ENCODE data around the gene MND1.
"Not testable (repeated sequence)": the region's sequence is repeated elsewhere in the genome, so short reads cannot be mapped to it uniquely, and the experiment has no call there.

Gene MND1

DNA sequence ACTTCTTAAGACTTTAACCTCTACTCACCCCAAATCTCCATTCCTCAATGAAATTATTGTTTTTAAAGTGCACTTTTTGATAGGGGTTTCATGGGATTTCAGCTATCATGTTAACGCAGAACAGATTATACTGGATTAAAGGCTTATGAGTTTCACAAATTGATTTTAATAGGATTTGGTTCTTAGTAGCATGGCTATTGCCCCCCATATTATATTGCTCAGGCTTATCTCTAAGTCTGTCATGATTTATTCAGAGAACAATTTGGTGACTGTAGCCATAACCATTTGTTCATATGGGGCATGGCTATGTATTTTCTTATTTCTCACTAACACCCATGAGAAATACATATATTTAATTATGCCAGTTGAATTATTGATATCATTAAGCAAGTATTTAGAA lies 57.0 kb downstream of the MND1 start:
- no peak for DNase-seq (ENCODE audit: low read depth in 4 of 4, low spot score in 1 of 4)

- no peak for DNase-seq (ENCODE audit: low read depth in 4 of 4, low spot score in 1 of 4)
Observed at GRCh38 chr4:153402366-153402765, 57.9 kb downstream of the MND1 start.

- no peak for DNase-seq (ENCODE audit: low read depth in 4 of 4, low spot score in 1 of 4)
Observed at GRCh38 chr4:153403726-153404125, 59.2 kb downstream of the MND1 start.

DNA sequence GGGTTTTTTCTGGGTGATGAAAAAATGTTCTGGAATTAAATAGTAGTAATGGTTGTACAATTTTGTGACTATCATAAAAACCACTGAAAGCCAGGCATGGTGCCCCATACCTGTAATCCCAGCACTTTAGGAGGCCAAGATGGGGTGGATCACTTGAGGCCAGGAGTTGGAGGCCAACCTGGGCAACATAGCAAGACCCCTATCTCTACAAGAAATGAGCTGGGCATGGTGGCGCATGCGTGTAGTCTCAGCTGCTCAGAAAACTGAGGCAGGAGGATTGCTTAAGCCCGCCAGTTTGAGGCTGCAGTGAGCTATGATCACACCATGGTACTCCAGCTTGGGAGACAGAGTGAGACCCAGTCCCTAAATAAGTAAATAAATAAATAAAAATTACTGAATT lies 63.4 kb downstream of the MND1 start:
- no peak for DNase-seq (ENCODE audit: low read depth in 4 of 4, low spot score in 1 of 4)

DNA sequence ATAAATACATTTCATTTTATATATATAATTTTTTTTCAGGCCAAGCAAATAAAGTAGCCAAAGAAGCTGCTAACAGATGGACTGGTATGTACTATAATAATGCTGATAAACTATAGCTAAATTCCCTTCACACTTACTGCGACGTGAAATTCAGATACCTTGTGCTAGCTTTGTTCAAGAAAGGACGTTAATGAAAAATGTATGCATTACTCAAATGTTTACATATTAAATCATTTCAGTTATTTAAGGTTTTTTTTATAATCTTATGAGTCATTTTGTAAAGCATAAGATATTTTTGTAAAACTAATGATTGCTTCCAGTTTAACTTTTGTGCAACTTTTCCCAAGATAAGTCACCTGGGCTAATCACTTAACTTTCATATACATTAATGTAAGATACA lies 64.4 kb downstream of the MND1 start:
- no peak for DNase-seq (ENCODE audit: low read depth in 4 of 4, low spot score in 1 of 4)

DNA sequence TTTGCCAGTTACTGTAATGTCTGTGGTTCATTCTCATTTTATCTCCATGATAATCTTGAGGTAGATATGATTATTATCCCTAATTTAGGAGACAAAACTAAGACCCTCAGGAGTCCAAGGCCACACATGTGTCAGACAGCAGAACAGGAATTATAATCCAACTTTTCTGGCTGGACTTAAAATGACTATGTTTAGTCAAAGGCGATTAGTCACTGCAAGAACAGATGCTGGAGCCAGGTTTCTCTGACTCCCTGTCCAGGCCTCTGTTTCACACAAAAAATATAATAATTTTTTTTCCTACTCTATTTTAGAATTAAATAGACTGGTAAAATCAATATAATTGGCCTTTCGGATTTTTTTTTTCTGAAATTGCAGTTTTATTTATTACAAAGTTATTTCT lies 64.9 kb downstream of the MND1 start:
- DNase-seq (ENCODE audit: low read depth in 4 of 4, low spot score in 1 of 4), result no peak

DNA sequence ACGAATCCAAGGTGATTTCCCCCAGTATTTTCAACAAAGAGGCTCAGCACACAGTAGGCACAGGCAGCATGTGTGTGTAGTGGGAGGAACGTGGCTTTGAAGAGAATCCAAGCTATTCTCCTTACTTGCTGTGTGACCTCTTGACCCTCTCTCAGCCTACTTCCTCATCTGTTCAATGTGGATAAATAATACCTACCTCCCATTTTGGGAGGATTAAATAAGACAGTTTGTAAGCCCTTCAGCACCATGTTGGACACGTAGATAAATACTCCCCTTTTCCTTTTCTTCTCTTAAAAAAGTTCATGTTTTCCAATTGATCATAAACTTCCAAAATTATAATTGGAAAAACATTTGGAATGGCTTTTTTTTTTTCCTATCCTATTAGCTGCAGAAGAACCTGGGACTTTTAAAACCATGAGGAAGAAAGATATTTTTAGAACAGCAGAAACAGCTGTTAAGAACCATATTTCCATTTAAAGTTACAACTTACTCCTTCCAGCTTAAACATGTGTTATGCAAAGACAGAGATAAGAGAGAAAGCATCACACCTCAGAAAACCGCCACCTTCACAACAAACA lies 65.5 kb downstream of the MND1 start:
- no peak for DNase-seq (ENCODE audit: low read depth in 4 of 4, low spot score in 1 of 4)

DNA sequence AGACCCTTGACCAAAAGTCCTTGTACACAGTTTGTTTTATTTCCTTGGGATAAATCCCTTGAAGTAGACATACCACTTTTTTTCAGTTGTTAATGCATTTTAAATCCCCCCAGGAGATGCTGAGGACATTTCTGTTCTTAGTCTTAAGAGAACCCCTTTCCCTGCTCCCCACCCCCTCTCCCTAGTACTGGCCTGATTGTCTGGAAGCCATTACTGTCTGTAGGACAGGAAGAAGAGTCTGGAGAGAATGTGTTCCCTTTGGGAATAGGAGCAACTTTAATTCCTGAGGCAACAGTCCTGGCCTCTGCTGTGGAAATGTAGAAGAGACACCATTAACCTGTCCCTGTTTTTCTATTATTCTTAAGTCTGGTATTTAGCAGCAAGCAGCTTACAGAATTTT lies 69.4 kb downstream of the MND1 start:
- no peak for DNase-seq (ENCODE audit: low read depth in 4 of 4, low spot score in 1 of 4)

- DNase-seq (ENCODE audit: low read depth in 4 of 4, low spot score in 1 of 4), result not testable (repeated sequence)
Observed at GRCh38 chr4:153416456-153416855, 72.0 kb downstream of the MND1 start.

DNA sequence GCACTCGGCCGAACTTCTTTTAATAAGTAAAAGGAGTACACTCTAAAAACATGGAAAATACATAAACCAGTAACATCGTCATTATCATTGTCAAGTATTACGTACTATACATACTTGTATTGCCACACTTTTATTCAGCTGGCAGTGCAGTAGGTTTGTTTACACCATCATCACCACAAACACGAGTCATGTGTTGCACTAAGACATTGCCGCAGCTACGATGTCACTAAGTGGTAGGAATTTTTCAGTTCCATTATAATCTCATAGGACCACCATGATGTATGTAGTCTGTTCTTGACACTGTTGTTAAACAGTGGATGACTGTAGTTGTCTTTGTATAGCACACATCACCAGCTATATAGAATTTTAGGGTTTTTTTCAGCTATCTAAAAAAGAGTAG lies 73.6 kb downstream of the MND1 start:
- no peak for DNase-seq (ENCODE audit: low read depth in 4 of 4, low spot score in 1 of 4)

- no peak for DNase-seq (ENCODE audit: low read depth in 4 of 4, low spot score in 1 of 4)
Observed at GRCh38 chr4:153418558-153418957, 74.1 kb downstream of the MND1 start.

DNA sequence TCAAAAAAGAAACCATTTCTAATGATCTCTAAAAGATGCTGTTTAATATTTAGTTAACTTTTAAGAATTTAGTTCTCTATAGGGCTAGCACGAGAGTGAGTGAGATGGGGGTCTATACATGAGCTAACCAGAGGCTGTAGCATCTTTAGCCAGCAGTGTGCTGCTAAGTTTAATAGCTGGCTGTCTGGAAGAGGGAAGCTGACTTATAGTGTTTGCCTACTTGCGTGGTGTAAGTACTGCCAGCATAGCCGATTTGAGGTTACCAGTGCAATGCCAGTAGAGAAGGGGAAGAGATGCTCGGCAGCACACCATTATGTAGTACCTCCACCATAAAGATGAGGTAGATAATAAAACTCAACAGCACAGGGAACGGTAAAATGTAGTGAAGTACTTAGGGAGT lies 74.5 kb downstream of the MND1 start:
- DNase-seq (ENCODE audit: low read depth in 4 of 4, low spot score in 1 of 4), result no peak

- DNase-seq (ENCODE audit: low read depth in 4 of 4, low spot score in 1 of 4), result no peak
Observed at GRCh38 chr4:153419673-153420278, 75.3 kb downstream of the MND1 start.

GRCh38 chr4:153420361-153420760 lies 75.9 kb downstream of the MND1 start:
- DNase-seq (ENCODE audit: low read depth in 4 of 4, low spot score in 1 of 4), result no peak

GRCh38 chr4:153421941-153422340 lies 77.5 kb downstream of the MND1 start:
- DNase-seq (ENCODE audit: low read depth in 4 of 4, low spot score in 1 of 4), result no peak

DNA sequence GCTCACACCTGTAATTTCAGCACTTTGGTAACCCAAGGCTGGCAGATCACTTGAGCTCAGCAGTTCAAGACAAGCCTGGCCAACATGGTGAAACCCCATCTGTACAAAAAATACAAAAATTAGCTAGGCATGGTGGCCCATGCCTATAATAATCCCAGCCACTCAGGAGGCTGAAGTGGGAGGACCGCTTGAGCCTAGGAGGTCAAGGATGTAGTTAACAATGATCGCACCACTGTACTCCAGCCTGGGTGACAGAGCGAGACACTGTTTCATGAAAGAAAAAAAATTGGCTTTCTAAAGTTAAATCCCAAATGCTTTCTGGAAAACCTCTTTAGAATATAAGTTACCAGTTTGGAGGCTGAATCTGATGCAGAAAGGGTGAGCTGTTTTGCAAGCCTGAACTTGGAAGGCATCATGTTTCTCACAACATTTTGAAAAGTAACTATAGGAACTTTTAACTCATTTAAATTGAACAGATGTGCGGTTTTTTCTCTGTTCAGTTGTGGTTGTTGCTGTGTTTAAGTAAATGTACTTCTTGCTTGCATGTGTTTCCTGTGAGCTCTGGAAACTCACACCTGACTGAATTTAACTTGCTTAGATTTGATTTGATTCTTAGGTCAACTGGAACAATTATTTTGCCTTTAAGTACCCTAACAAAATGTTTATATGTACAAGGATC lies 81.9 kb downstream of the MND1 start:
- no peak for DNase-seq (ENCODE audit: low read depth in 4 of 4, low spot score in 1 of 4)

DNA sequence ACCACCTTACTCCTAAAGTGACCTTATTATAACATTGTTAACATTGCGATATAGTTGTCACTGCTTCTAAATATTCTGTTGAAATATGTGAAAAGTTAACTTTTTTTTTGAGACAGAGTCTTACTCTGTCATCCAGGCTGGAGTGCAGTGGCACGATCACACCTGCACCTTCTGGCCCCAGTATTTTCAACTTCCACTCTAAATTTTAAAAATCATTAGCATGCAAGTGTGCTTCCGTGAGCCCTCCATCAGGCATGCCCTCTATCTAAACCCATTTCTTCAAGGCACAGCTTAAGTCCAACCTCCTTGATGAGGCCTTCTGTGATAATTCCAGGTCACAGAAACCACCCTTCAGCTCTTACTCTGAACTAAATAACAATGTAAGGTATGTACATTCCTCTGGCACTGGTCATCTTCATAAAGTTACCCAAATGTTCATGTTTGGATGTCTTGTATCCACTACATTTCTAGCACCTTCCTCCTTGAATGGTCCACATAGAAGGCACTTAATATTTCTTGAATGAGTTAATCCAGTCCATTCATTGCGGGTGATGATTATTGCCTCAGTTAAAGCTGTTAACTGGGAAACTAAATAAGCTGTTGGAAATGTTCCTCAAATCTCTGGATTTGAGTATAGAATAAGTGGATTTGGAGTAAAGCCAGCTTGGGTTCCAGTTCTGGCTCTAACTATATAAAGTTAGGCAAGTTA lies 83.0 kb downstream of the MND1 start:
- no peak for DNase-seq (ENCODE audit: low read depth in 4 of 4, low spot score in 1 of 4)

- no peak for DNase-seq (ENCODE audit: low read depth in 4 of 4, low spot score in 1 of 4)
Observed at GRCh38 chr4:153428941-153429475, 84.5 kb downstream of the MND1 start.

GRCh38 chr4:153432965-153433753 lies 88.7 kb downstream of the MND1 start:
- DNase-seq (ENCODE audit: low read depth in 4 of 4, low spot score in 1 of 4), result peak; percentile 17 to 46 (median 22)

DNA sequence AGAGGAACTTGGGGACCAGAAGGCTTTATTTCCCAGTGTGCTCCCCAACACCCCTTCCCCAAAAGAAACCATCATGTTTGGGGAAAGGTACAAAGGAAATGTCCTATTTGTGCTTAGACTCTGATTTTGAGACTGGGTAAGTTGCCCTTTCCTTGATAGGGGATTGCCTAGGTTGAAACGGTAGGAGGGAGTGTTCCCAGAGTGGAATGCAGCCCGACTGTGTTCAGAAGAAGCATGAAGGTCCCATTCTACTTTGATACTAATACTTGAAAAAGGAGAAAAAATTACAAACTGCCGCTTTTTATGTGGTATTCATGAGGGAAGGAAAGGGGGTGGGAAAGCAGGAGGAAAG lies 89.2 kb downstream of the MND1 start:
- DNase-seq (ENCODE audit: low read depth in 4 of 4, low spot score in 1 of 4), result no peak

GRCh38 chr4:153434190-153434589 lies 89.7 kb downstream of the MND1 start:
- DNase-seq (ENCODE audit: low read depth in 4 of 4, low spot score in 1 of 4), result no peak
